Measurements from ENCODE around the gene BCCIP. TPM values are rescaled to one million over a fixed set of nuclear protein-coding genes. Genes with fewer than 3 reads are reported as not detected.

Gene BCCIP
- total and polyA plus RNA-seq, 4 donors = 39.8 to 77.1 (median 59.9) TPM

DNA sequence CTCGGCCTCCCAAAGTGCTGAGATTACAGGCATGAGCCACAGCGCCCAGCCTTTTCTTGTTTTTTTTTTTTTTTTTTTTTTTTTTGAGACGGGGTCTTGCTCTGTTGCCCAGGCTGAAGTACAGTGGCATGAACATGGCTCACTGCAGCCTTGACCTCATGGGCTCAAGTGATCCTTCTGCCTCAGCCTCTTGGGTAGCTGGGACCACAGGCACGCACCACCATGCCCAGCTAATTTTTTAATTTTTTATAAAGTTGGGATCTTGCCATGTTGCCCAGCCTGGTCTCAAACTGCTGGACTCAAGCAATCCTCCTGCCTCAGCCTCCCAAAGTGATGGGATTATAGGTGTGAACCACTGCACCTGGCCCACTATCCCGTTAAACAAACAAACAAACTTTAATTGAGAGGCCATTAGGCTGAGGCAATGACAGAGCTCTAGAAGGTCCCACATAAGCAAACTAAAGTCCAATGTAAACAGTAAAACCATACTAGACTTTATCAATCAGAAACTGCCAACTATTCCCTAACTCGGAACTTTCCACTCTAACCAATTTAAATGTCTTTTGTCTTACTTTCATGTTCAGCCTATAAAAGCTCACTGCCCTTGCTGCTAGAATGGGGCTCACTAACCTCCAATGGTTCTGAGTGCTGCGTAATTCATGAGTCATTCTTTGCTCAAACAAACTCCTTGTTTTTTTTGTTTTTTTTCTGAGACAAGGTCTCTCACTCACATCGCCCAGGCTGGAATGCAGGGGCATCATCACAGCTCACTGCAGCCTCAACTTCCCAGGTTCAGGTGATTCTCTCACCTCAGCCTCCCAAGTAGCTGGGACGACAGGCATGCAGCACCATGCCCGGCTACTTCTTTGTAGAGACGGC lies 55.9 kb downstream of the BCCIP start:
- H3K4me1 ChIP-seq (ENCODE audit: control insufficient read depth, insufficient read depth, low read length) = peaks cover 4% of the 10 kb centered on the region
- no peaks in the 10 kb centered on the region for H3K27me3 ChIP-seq (ENCODE audit: control insufficient read depth, insufficient read depth, low read length)
- H3K4me3 ChIP-seq (ENCODE audit: low read depth, low read length) = no peak overlapping the region
- no peaks in the 10 kb centered on the region for H3K9me3 ChIP-seq (ENCODE audit: control insufficient read depth, insufficient read depth, low read length)
- WGBS (ENCODE audit: insufficient coverage) = 75% methylated on average over 8 of the region's 11 CpGs
- no peaks in the 10 kb centered on the region for H3K36me3 ChIP-seq (ENCODE audit: control insufficient read depth, insufficient read depth, low read length)
- H3K27ac ChIP-seq (ENCODE audit: low read depth, low read length) = no peak overlapping the region
- no peak for DNase-seq (ENCODE audit: low read depth in 4 of 6, low spot score in 6 of 6)

- H3K4me1 ChIP-seq (ENCODE audit: control insufficient read depth, insufficient read depth, low read length) = peaks cover 4% of the 10 kb centered on the region
- H3K4me3 ChIP-seq (ENCODE audit: low read depth, low read length) = no peak overlapping the region
- H3K27ac ChIP-seq (ENCODE audit: low read depth, low read length) = no peak overlapping the region
- no peaks in the 10 kb centered on the region for H3K9me3 ChIP-seq (ENCODE audit: control insufficient read depth, insufficient read depth, low read length)
- no peaks in the 10 kb centered on the region for H3K27me3 ChIP-seq (ENCODE audit: control insufficient read depth, insufficient read depth, low read length)
- H3K36me3 ChIP-seq (ENCODE audit: control insufficient read depth, insufficient read depth, low read length) = no peaks in the 10 kb centered on the region
- WGBS (ENCODE audit: insufficient coverage) = 29% methylated on average over 3 of the region's 6 CpGs
- DNase-seq (ENCODE audit: low read depth in 4 of 6, low spot score in 6 of 6) = peak in 2 of 6 donors; percentile 21 to 43
Observed at GRCh38 chr10:125880719-125881118, 57.4 kb downstream of the BCCIP start.

GRCh38 chr10:125881192-125881591 lies 57.8 kb downstream of the BCCIP start, which contains the start of gene DHX32:
DHX32 (minus strand) TSS chr10:125881292; CDS start chr10:125880824, 468 bp downstream.
- no peaks in the 10 kb centered on the region for H3K9me3 ChIP-seq (ENCODE audit: control insufficient read depth, insufficient read depth, low read length)
- peak in 2 of 6 donors; percentile 7 to 9 for DNase-seq (ENCODE audit: low read depth in 4 of 6, low spot score in 6 of 6)
- 26% methylated on average over 3 of the region's 4 CpGs for WGBS (ENCODE audit: insufficient coverage)
- H3K27me3 ChIP-seq (ENCODE audit: control insufficient read depth, insufficient read depth, low read length) = no peaks in the 10 kb centered on the region
- peaks cover 4% of the 10 kb centered on the region for H3K4me1 ChIP-seq (ENCODE audit: control insufficient read depth, insufficient read depth, low read length)
- no peaks in the 10 kb centered on the region for H3K36me3 ChIP-seq (ENCODE audit: control insufficient read depth, insufficient read depth, low read length)
- H3K4me3 ChIP-seq (ENCODE audit: low read depth, low read length) = no peak within 1 kb of the TSS
- H3K27ac ChIP-seq (ENCODE audit: low read depth, low read length) = no peak within 1 kb of the TSS

DNA sequence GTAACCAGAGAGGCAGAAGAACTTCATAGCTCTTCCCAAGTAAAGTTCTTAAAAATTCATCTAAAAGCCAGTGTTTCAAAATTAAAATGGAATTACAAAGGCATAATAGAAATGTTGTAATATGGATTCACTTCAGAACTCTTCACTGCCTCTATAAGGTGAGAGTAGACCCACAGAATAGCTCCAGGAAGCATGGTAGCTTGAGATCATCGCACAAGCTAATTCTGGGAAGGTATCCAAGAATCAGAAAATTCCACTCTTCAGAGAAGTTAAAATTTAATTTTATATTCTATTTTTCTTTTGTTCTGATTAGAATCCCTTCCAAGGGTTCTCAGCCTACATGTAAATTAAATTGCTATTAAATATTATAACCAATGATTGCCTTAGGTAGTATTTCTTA lies 59.2 kb downstream of the BCCIP start:
- no peaks in the 10 kb centered on the region for H3K27me3 ChIP-seq (ENCODE audit: control insufficient read depth, insufficient read depth, low read length)
- no peak overlapping the region for H3K4me3 ChIP-seq (ENCODE audit: low read depth, low read length)
- H3K27ac ChIP-seq (ENCODE audit: low read depth, low read length) = no peak overlapping the region
- WGBS (ENCODE audit: insufficient coverage) = no CpG with 5 or more reads among the region's 1 CpG
- H3K4me1 ChIP-seq (ENCODE audit: control insufficient read depth, insufficient read depth, low read length) = peaks cover 4% of the 10 kb centered on the region
- H3K9me3 ChIP-seq (ENCODE audit: control insufficient read depth, insufficient read depth, low read length) = no peaks in the 10 kb centered on the region
- no peaks in the 10 kb centered on the region for H3K36me3 ChIP-seq (ENCODE audit: control insufficient read depth, insufficient read depth, low read length)
- DNase-seq (ENCODE audit: low read depth in 4 of 6, low spot score in 6 of 6) = no peak

DNA sequence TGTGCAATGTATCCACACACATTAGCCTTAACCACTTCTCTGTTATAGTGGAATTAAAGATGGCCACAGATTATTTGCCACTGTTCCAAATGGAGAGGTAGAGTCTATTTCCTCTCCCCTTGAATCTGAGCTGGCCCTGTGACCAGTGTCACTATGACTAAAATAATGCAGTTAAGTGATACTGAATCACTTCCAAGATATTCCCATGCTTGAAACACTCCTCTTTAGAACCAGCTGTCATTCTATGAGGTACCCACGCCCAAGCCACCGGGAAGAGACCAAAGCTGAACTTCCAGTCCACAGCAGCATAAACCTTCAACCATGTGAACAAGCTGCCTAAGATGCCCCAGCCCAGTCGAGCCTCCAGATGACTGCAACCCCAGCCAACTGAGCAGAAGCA lies 59.9 kb downstream of the BCCIP start:
- DNase-seq (ENCODE audit: low read depth in 4 of 6, low spot score in 6 of 6) = no peak
- Histone ChIP-seq H3K9me3 (ENCODE audit: control insufficient read depth, insufficient read depth, low read length) (no peaks in the 10 kb centered on the region), H3K27me3 (ENCODE audit: control insufficient read depth, insufficient read depth, low read length) (no peaks in the 10 kb centered on the region), H3K36me3 (ENCODE audit: control insufficient read depth, insufficient read depth, low read length) (no peaks in the 10 kb centered on the region), H3K4me1 (ENCODE audit: control insufficient read depth, insufficient read depth, low read length) (peaks cover 4% of the 10 kb centered on the region), H3K4me3 (ENCODE audit: low read depth, low read length) (no peak overlapping the region), H3K27ac (ENCODE audit: low read depth, low read length) (no peak overlapping the region)
- WGBS (ENCODE audit: insufficient coverage) = 94% methylated on average over 3 of the region's 3 CpGs

Small RNA genes lying within 50 kb of the gene (small RNA-seq; reads per million reads assigned to genes)
- gene MIR4484 (ENCODE audit: low replicate concordance) (not detected), gene RF00017 (ENCODE audit: low replicate concordance) (not detected)

Other genes with a start within 250 kb of the BCCIP start
- under 1 TPM; 0.40 to 0.77 TPM for gene TEX36, start 140.4 kb upstream of the BCCIP start, total RNA-seq
- not detected for gene TEX36, start 140.4 kb upstream of the BCCIP start, polyA plus RNA-seq (ENCODE audit: insufficient read length in 2 of 2)
- gene EDRF1, start 103.8 kb upstream of the BCCIP start, total RNA-seq = 10 to 100 TPM; 35.9 to 37.6 TPM
- 10 to 100 TPM; 30.6 to 32.5 TPM for gene EDRF1, start 103.8 kb upstream of the BCCIP start, polyA plus RNA-seq (ENCODE audit: insufficient read length in 2 of 2)
- under 1 TPM; 0.33 to 0.40 TPM for gene MMP21, start 47.7 kb upstream of the BCCIP start, total RNA-seq
- gene MMP21, start 47.7 kb upstream of the BCCIP start, polyA plus RNA-seq (ENCODE audit: insufficient read length in 2 of 2) = under 1 TPM; 0.17 to 0.54 TPM
- 10 to 100 TPM; 61.9 to 80.0 TPM for gene UROS, start 288 bp upstream of the BCCIP start, total RNA-seq
- 10 to 100 TPM; 86.4 to 88.6 TPM for gene UROS, start 288 bp upstream of the BCCIP start, polyA plus RNA-seq (ENCODE audit: insufficient read length in 2 of 2)
- gene DHX32, start 57.7 kb downstream of the BCCIP start, total RNA-seq = 10 to 100 TPM; 22.6 to 29.2 TPM
- 10 to 100 TPM; 18.0 to 19.1 TPM for gene DHX32, start 57.7 kb downstream of the BCCIP start, polyA plus RNA-seq (ENCODE audit: insufficient read length in 2 of 2)
- gene FANK1, start 73.0 kb downstream of the BCCIP start, total RNA-seq = 10 to 100 TPM in 1 of 2 donors, 1 to 10 TPM in 1; 3.7 to 19.1 TPM
- gene FANK1, start 73.0 kb downstream of the BCCIP start, polyA plus RNA-seq (ENCODE audit: insufficient read length in 2 of 2) = 10 to 100 TPM in 1 of 2 donors, 1 to 10 TPM in 1; 9.0 to 10.9 TPM